Esophagus muscularis mucosa (tissue), 3 donors: ENCODE measurements around the gene PGA3.

ENCODE experiments used
- POLR2AphosphoS5 ChIP-seq, 2 donors: sonication (generic); formaldehyde crosslinking; IDR thresholded peaks; one replicate each; pipeline ENCODE4 v1.6.1; 2017; ENCODE audit warnings: antibody characterized with exemption in 2 of 2
- TF ChIP-seq, protein P1 (sequence below), 3 experiments: fragments of 200-600 bp in 2 of 3; fragments of 450-650 bp in 1 of 3; sonication (generic) in 2 of 3; IDR thresholded peaks; one replicate each; pipeline ENCODE4 v1.5.1; 2017 to 2019; ENCODE audit warnings: antibody characterized with exemption in 3 of 3, mild to moderate bottlenecking in 2 of 3, moderate library complexity in 1 of 3

DNA sequence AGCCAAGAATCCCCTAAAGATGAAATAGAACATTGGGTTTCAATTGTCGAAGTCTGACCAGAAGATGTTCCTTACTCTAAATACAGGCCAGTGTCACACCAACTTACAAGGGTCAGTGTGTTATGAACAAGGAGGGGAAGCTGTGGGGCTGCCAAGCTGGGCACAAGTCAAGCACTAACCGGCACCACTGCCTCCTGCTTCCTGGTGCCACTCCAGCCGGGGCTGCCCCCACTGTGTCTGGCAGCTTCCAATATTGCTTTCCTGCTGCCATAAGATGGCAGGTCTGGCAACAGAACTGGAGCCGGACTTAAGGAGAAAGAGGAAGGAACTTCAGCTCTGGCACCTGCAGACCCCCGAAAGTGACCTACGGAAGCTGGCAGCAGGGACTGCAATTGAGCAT, 28.4 kb upstream of the PGA3 start:
- TF ChIP-seq, protein P1, sequence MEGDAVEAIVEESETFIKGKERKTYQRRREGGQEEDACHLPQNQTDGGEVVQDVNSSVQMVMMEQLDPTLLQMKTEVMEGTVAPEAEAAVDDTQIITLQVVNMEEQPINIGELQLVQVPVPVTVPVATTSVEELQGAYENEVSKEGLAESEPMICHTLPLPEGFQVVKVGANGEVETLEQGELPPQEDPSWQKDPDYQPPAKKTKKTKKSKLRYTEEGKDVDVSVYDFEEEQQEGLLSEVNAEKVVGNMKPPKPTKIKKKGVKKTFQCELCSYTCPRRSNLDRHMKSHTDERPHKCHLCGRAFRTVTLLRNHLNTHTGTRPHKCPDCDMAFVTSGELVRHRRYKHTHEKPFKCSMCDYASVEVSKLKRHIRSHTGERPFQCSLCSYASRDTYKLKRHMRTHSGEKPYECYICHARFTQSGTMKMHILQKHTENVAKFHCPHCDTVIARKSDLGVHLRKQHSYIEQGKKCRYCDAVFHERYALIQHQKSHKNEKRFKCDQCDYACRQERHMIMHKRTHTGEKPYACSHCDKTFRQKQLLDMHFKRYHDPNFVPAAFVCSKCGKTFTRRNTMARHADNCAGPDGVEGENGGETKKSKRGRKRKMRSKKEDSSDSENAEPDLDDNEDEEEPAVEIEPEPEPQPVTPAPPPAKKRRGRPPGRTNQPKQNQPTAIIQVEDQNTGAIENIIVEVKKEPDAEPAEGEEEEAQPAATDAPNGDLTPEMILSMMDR (IDR thresholded peaks at IDR 0.05), result no peak
- TF ChIP-seq POLR2AphosphoS5 (IDR thresholded peaks at IDR 0.05), result no peak
